CD4-positive, CD25-positive, alpha-beta regulatory T cell (primary cell): ENCODE data around the gene COIL. TPM values are rescaled to one million over a fixed set of nuclear protein-coding genes. Genes with fewer than 3 reads are reported as not detected.

ENCODE experiments used
- ATAC-seq, 2 donors: fragments of 150-1000 bp; cut with Tn5 transposase; one replicate each; pipeline ENCODE4 v1.10.0; 2021; ENCODE audit warnings: low read depth in 2 of 2, moderate number of reproducible peaks in 2 of 2, moderate library complexity in 1 of 2
- DNase-seq, 3 donors: peaks; one replicate each; pipeline versions ENCODE4 v3.0.0 to v3.0.0-alpha.2; 2012 to 2022; ENCODE audit warnings: mixed read lengths in 1 of 3
- H3K27ac ChIP-seq: one replicate; pipeline ENCODE4 v1.7.0; 2013; ENCODE audit warnings: mild to moderate bottlenecking, low read length; ENCODE audit not compliant: insufficient read depth, poor library complexity, severe bottlenecking
- H3K27me3 ChIP-seq: one replicate; pipeline ENCODE4 v1.7.0; 2013; ENCODE audit warnings: low read length; ENCODE audit not compliant: control insufficient read depth, insufficient read depth
- H3K36me3 ChIP-seq: one replicate; pipeline ENCODE4 v1.7.0; 2013; ENCODE audit warnings: mild to moderate bottlenecking, low read length, moderate library complexity; ENCODE audit not compliant: control insufficient read depth, insufficient read depth
- H3K4me1 ChIP-seq: 2 replicates; pipeline ENCODE4 v1.7.0; 2013; ENCODE audit warnings: mild to moderate bottlenecking, low read length; ENCODE audit not compliant: insufficient read depth, control insufficient read depth, poor library complexity, severe bottlenecking
- H3K4me3 ChIP-seq: one replicate; pipeline ENCODE4 v1.7.0; 2013; ENCODE audit warnings: low read depth, mild to moderate bottlenecking, low read length, moderate library complexity
- H3K9me3 ChIP-seq, 2 experiments: 1 replicate in 1 of 2; 2 replicates in 1 of 2; pipeline ENCODE4 v1.7.0; 2013; ENCODE audit warnings: low read length in 2 of 2, mild to moderate bottlenecking in 1 of 2, moderate library complexity in 1 of 2; ENCODE audit not compliant: control insufficient read depth in 2 of 2
- H3K27ac Mint-ChIP-seq, 3 donors: one replicate each; pipeline ENCODE4 v1.8.0; 2020 to 2022; ENCODE audit warnings: mild to moderate bottlenecking in 3 of 3, mixed read lengths in 3 of 3, moderate library complexity in 2 of 3
- H3K27me3 Mint-ChIP-seq: one replicate; pipeline ENCODE4 v1.8.0; 2022; ENCODE audit warnings: mild to moderate bottlenecking, mixed read lengths
- H3K36me3 Mint-ChIP-seq: one replicate; pipeline ENCODE4 v1.8.0; 2020; ENCODE audit warnings: mixed read lengths
- H3K4me1 Mint-ChIP-seq, 4 donors: one replicate each; pipeline ENCODE4 v1.8.0; 2020 to 2022; ENCODE audit warnings: mixed read lengths in 4 of 4, mild to moderate bottlenecking in 1 of 4
- H3K4me3 Mint-ChIP-seq, 4 donors: one replicate each; pipeline ENCODE4 v1.8.0; 2020 to 2022; ENCODE audit warnings: mild to moderate bottlenecking in 4 of 4, mixed read lengths in 4 of 4, moderate library complexity in 3 of 4
- H3K9me3 Mint-ChIP-seq, 7 donors: one replicate each; pipeline ENCODE4 v1.8.0; 2020 to 2022; ENCODE audit warnings: mixed read lengths in 7 of 7, mild to moderate bottlenecking in 3 of 7, moderate library complexity in 2 of 7
- polyA plus RNA-seq, 4 donors: library from polyadenylated mRNA; unstranded; fragments of 300-500 nt; fragmentation: Illumina TruSeq; gene quantifications; one replicate each; pipeline ENCODE4 v1.2.3, GENCODE V29; 2021
- total RNA-seq: library from RNA; stranded (reverse); gene quantifications from one replicate; pipeline ENCODE4 v1.2.3, GENCODE V29; 2022

The COIL gene
- total and polyA plus RNA-seq, 5 donors from 2014 or later, result 15.4 to 21.4 (median 18.6) TPM

GRCh38 chr17:56976941-56977608, 16.2 kb upstream of the COIL start:
- DNase-seq, result no peak
- no peak overlapping the region for H3K27ac ChIP-seq
- H3K9me3 Mint-ChIP-seq, result peaks cover 0 to 2% (median 0%) of the 10 kb centered on the region in 7 donors
- H3K4me3 Mint-ChIP-seq, result peak overlapping the region; percentile 79 to 93 (median 92)
- no peaks in the 10 kb centered on the region for H3K9me3 ChIP-seq
- peaks cover 3% of the 10 kb centered on the region for H3K27me3 ChIP-seq
- peaks cover 43% of the 10 kb centered on the region for H3K27me3 Mint-ChIP-seq
- peaks cover 11% of the 10 kb centered on the region for H3K4me1 ChIP-seq
- no peak for ATAC-seq
- H3K27ac Mint-ChIP-seq, result peak overlapping the region; percentile 14 to 91 (median 75)
- H3K36me3 ChIP-seq, result no peaks in the 10 kb centered on the region
- H3K36me3 Mint-ChIP-seq, result no peaks in the 10 kb centered on the region
- H3K4me1 Mint-ChIP-seq, result peaks cover 9 to 28% (median 18%) of the 10 kb centered on the region in 4 donors
- H3K4me3 ChIP-seq, result peak overlapping the region; percentile 71

GRCh38 chr17:56975656-56976055, 14.8 kb upstream of the COIL start:
- Mint-ChIP-seq H3K4me3 (no peak overlapping the region), H3K4me1 (peaks cover 9 to 27% (median 14%) of the 10 kb centered on the region in 4 donors), H3K27ac (no peak overlapping the region), H3K36me3 (no peaks in the 10 kb centered on the region), H3K27me3 (peaks cover 50% of the 10 kb centered on the region), H3K9me3 (peaks cover 0 to 2% (median 0%) of the 10 kb centered on the region in 7 donors)
- H3K36me3 ChIP-seq, result no peaks in the 10 kb centered on the region
- H3K4me3 ChIP-seq, result no peak overlapping the region
- peaks cover 11% of the 10 kb centered on the region for H3K4me1 ChIP-seq
- peaks cover 3% of the 10 kb centered on the region for H3K27me3 ChIP-seq
- no peak for DNase-seq
- ATAC-seq, result no peak
- no peak overlapping the region for H3K27ac ChIP-seq
- no peaks in the 10 kb centered on the region for H3K9me3 ChIP-seq

GRCh38 chr17:56974055-56974454, 13.2 kb upstream of the COIL start:
- no peak for DNase-seq
- peaks cover 8 to 20% (median 12%) of the 10 kb centered on the region in 4 donors for H3K4me1 Mint-ChIP-seq
- H3K9me3 ChIP-seq, result no peaks in the 10 kb centered on the region
- no peak overlapping the region for H3K4me3 Mint-ChIP-seq
- peaks cover 11% of the 10 kb centered on the region for H3K4me1 ChIP-seq
- no peak for ATAC-seq
- H3K9me3 Mint-ChIP-seq, result peaks cover 0 to 2% (median 0%) of the 10 kb centered on the region in 7 donors
- H3K36me3 Mint-ChIP-seq, result peaks cover 3% of the 10 kb centered on the region
- no peak overlapping the region for H3K27ac ChIP-seq
- no peak overlapping the region for H3K27ac Mint-ChIP-seq
- H3K4me3 ChIP-seq, result no peak overlapping the region
- peaks cover 55% of the 10 kb centered on the region for H3K27me3 Mint-ChIP-seq
- H3K27me3 ChIP-seq, result peaks cover 3% of the 10 kb centered on the region
- H3K36me3 ChIP-seq, result no peaks in the 10 kb centered on the region

GRCh38 chr17:56973520-56973919, 12.7 kb upstream of the COIL start:
- Histone ChIP-seq H3K27ac (no peak overlapping the region), H3K9me3 (no peaks in the 10 kb centered on the region), H3K4me3 (no peak overlapping the region), H3K27me3 (peaks cover 3% of the 10 kb centered on the region), H3K4me1 (peaks cover 5% of the 10 kb centered on the region), H3K36me3 (no peaks in the 10 kb centered on the region)
- Mint-ChIP-seq H3K27me3 (peaks cover 55% of the 10 kb centered on the region), H3K9me3 (peaks cover 0 to 2% (median 0%) of the 10 kb centered on the region in 7 donors), H3K27ac (no peak overlapping the region), H3K36me3 (peaks cover 3% of the 10 kb centered on the region), H3K4me1 (peaks cover 3 to 15% (median 7%) of the 10 kb centered on the region in 4 donors), H3K4me3 (no peak overlapping the region)
- ATAC-seq (no peak), DNase-seq (no peak)

- H3K9me3 Mint-ChIP-seq, result peaks cover 0 to 2% (median 0%) of the 10 kb centered on the region in 7 donors
- ATAC-seq (no peak), DNase-seq (no peak)
- H3K27ac Mint-ChIP-seq, result peak overlapping the region in 1 of 3 donors; percentile 88
- H3K36me3 Mint-ChIP-seq, result peaks cover 3% of the 10 kb centered on the region
- Histone ChIP-seq H3K36me3 (no peaks in the 10 kb centered on the region), H3K27ac (no peak overlapping the region), H3K4me3 (no peak overlapping the region), H3K4me1 (no peaks in the 10 kb centered on the region), H3K27me3 (peaks cover 7% of the 10 kb centered on the region), H3K9me3 (no peaks in the 10 kb centered on the region)
- peaks cover 0 to 6% (median 0%) of the 10 kb centered on the region in 4 donors for H3K4me1 Mint-ChIP-seq
- H3K27me3 Mint-ChIP-seq, result peaks cover 56% of the 10 kb centered on the region
- no peak overlapping the region for H3K4me3 Mint-ChIP-seq
Observed at GRCh38 chr17:56972111-56972730, 11.4 kb upstream of the COIL start.

GRCh38 chr17:56970974-56971373, 10.1 kb upstream of the COIL start:
- Mint-ChIP-seq H3K4me3 (no peak overlapping the region), H3K27ac (no peak overlapping the region), H3K4me1 (no peaks in the 10 kb centered on the region), H3K27me3 (peaks cover 59% of the 10 kb centered on the region), H3K9me3 (peaks cover 0 to 2% (median 0%) of the 10 kb centered on the region in 7 donors), H3K36me3 (peaks cover 3% of the 10 kb centered on the region)
- no peaks in the 10 kb centered on the region for H3K36me3 ChIP-seq
- DNase-seq (no peak), ATAC-seq (no peak)
- no peak overlapping the region for H3K27ac ChIP-seq
- H3K4me1 ChIP-seq, result no peaks in the 10 kb centered on the region
- H3K27me3 ChIP-seq, result peaks cover 5% of the 10 kb centered on the region
- H3K4me3 ChIP-seq, result no peak overlapping the region
- H3K9me3 ChIP-seq, result no peaks in the 10 kb centered on the region

- Histone ChIP-seq H3K4me1 (no peaks in the 10 kb centered on the region), H3K27ac (no peak overlapping the region), H3K4me3 (no peak overlapping the region), H3K9me3 (no peaks in the 10 kb centered on the region), H3K36me3 (no peaks in the 10 kb centered on the region), H3K27me3 (peaks cover 4% of the 10 kb centered on the region)
- no peaks in the 10 kb centered on the region for H3K4me1 Mint-ChIP-seq
- DNase-seq (no peak), ATAC-seq (no peak)
- H3K4me3 Mint-ChIP-seq, result no peak overlapping the region
- H3K9me3 Mint-ChIP-seq, result peaks cover 0 to 3% (median 0%) of the 10 kb centered on the region in 7 donors
- peaks cover 38% of the 10 kb centered on the region for H3K27me3 Mint-ChIP-seq
- H3K36me3 Mint-ChIP-seq, result peaks cover 3% of the 10 kb centered on the region
- no peak overlapping the region for H3K27ac Mint-ChIP-seq
Observed at GRCh38 chr17:56966338-56966737, 5.5 kb upstream of the COIL start.
